Upper lobe of right lung (tissue), 1 donor: ENCODE results near the gene ATP2B1. TPM values are rescaled to one million over a fixed set of nuclear protein-coding genes. Genes with fewer than 3 reads are reported as not detected.

ENCODE experiments used
- ATAC-seq: fragments of 200-7000 bp; cut with Tn5 transposase; one replicate; pipeline ENCODE4 v1.9.1; 2020; ENCODE audit warnings: mild to moderate bottlenecking, moderate library complexity
- DNase-seq: peaks from one replicate; pipeline ENCODE4 v3.0.0-alpha.2; 2020
- H3K27ac ChIP-seq: fragments of 200-600 bp; one replicate; pipeline ENCODE4 v1.8.0; 2022
- H3K27me3 ChIP-seq: fragments of 200-600 bp; one replicate; pipeline ENCODE4 v1.8.0; 2022; ENCODE audit warnings: mild to moderate bottlenecking
- H3K36me3 ChIP-seq: fragments of 200-600 bp; one replicate; pipeline ENCODE4 v1.8.0; 2022
- H3K4me1 ChIP-seq: fragments of 200-600 bp; one replicate; pipeline ENCODE4 v1.8.0; 2022
- H3K4me3 ChIP-seq: fragments of 200-600 bp; one replicate; pipeline ENCODE4 v1.8.0; 2022; ENCODE audit warnings: mild to moderate bottlenecking
- H3K9me3 ChIP-seq: fragments of 200-600 bp; one replicate; pipeline ENCODE4 v1.8.0; 2022
- intact Hi-C: fragments of 100-400 bp; cut with DNase I; formaldehyde crosslinking; loops from one replicate; pipeline ENCODE4 v1.11.0; 2022
- total RNA-seq: library from RNA; stranded (reverse); fragmentation: NEBNext Ultra II Directional; extraction: Animal tissue kit (Norgen Biotek cat#: 25700); gene quantifications from one replicate; pipeline ENCODE4 v1.2.1, GENCODE V29; 2021
- TF ChIP-seq, protein P1 (sequence below): fragments of 200-600 bp; IDR thresholded peaks from one replicate; pipeline ENCODE4 v1.8.0; 2022; ENCODE audit warnings: antibody characterized with exemption
- donor health status: DM: no; HTN: yes; CAD: no; lungs with severe emphysema.

Gene ATP2B1
- total RNA-seq, 1 donor from 2014 or later, result 46.6 TPM

GRCh38 chr12:89593873-89594272 lies 114.8 kb downstream of the ATP2B1 start:
- no peak overlapping the region for H3K27ac ChIP-seq
- no peak for ATAC-seq
- no peaks in the 10 kb centered on the region for H3K9me3 ChIP-seq
- no peak for DNase-seq
- no peaks in the 10 kb centered on the region for H3K27me3 ChIP-seq
- TF ChIP-seq, protein P1, sequence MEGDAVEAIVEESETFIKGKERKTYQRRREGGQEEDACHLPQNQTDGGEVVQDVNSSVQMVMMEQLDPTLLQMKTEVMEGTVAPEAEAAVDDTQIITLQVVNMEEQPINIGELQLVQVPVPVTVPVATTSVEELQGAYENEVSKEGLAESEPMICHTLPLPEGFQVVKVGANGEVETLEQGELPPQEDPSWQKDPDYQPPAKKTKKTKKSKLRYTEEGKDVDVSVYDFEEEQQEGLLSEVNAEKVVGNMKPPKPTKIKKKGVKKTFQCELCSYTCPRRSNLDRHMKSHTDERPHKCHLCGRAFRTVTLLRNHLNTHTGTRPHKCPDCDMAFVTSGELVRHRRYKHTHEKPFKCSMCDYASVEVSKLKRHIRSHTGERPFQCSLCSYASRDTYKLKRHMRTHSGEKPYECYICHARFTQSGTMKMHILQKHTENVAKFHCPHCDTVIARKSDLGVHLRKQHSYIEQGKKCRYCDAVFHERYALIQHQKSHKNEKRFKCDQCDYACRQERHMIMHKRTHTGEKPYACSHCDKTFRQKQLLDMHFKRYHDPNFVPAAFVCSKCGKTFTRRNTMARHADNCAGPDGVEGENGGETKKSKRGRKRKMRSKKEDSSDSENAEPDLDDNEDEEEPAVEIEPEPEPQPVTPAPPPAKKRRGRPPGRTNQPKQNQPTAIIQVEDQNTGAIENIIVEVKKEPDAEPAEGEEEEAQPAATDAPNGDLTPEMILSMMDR, result no peak
- H3K4me3 ChIP-seq, result no peak overlapping the region
- H3K36me3 ChIP-seq, result peaks cover 52% of the 10 kb centered on the region
- intact Hi-C loops, result no loop called here
- H3K4me1 ChIP-seq, result no peaks in the 10 kb centered on the region

DNA sequence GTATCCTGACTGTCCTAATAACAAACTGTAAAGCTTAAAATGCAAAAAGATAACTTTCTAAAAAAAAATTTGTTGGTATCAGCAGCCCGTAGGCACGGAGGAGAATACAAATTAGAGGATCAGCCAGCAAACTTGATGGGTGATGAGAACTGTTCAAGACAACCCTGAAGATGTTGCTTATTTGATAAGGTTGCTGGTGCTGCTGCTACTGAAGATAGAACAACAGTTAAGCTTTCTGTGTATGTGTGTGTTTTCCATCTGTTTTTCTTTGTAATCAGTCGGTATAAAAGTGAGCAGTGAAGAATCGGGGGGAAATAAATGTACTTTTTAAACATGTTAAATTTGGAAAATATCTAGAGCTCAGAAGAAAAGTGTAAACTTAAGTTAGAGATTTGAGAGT lies 115.4 kb downstream of the ATP2B1 start:
- TF ChIP-seq, protein P1, result no peak
- intact Hi-C loops, result no loop called here
- peaks cover 47% of the 10 kb centered on the region for H3K36me3 ChIP-seq
- no peak overlapping the region for H3K4me3 ChIP-seq
- ATAC-seq, result no peak
- H3K27ac ChIP-seq, result no peak overlapping the region
- H3K9me3 ChIP-seq, result no peaks in the 10 kb centered on the region
- no peaks in the 10 kb centered on the region for H3K27me3 ChIP-seq
- H3K4me1 ChIP-seq, result no peaks in the 10 kb centered on the region
- DNase-seq, result no peak

DNA sequence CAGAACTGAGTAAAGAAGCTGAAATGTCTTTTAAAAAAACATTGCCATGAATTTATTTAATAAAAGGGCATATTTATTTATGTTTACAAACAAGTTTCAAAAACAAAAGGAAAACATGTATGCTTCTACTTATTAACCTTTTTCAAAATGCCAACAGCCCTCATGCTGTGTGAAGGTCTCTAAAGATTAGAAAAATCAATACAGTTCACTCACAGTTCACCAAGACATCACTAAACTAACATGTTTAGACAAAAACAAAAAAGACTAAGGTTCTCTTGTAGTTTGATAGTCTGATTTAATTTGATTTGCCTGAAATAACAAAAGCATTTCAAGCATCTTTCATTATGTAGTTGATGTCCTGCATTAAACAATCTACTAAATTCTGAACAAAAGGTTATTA lies 118.9 kb downstream of the ATP2B1 start:
- no peaks in the 10 kb centered on the region for H3K27me3 ChIP-seq
- no peak for DNase-seq
- H3K4me3 ChIP-seq, result no peak overlapping the region
- intact Hi-C loops, result no loop called here
- H3K36me3 ChIP-seq, result peaks cover 39% of the 10 kb centered on the region
- H3K4me1 ChIP-seq, result no peaks in the 10 kb centered on the region
- no peak overlapping the region for H3K27ac ChIP-seq
- no peaks in the 10 kb centered on the region for H3K9me3 ChIP-seq
- TF ChIP-seq, protein P1, result no peak
- ATAC-seq, result no peak

DNA sequence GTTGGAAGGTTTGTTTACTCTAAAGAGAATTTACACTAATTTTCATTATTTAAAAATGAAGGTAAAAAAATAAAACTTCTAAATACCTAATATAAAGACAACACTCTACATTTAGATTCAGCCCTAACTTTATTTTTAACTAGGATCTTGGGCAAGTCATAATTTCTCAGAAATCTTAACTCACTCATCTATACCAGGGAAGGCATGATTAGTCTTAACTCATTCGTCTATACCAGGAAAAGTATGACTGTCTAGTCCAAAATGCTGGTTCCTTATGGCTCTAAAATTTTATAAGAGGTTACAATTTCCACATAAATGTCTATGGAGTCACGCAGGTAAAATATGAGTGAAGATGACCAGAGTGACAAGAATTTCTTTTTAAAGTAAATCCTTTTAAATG lies 130.1 kb downstream of the ATP2B1 start:
- Histone ChIP-seq H3K4me1 (peaks cover 5% of the 10 kb centered on the region), H3K27me3 (no peaks in the 10 kb centered on the region), H3K4me3 (no peak overlapping the region), H3K9me3 (no peaks in the 10 kb centered on the region), H3K36me3 (no peaks in the 10 kb centered on the region), H3K27ac (no peak overlapping the region)
- intact Hi-C loops, result no loop called here
- ATAC-seq, result no peak
- TF ChIP-seq, protein P1, result no peak
- no peak for DNase-seq

DNA sequence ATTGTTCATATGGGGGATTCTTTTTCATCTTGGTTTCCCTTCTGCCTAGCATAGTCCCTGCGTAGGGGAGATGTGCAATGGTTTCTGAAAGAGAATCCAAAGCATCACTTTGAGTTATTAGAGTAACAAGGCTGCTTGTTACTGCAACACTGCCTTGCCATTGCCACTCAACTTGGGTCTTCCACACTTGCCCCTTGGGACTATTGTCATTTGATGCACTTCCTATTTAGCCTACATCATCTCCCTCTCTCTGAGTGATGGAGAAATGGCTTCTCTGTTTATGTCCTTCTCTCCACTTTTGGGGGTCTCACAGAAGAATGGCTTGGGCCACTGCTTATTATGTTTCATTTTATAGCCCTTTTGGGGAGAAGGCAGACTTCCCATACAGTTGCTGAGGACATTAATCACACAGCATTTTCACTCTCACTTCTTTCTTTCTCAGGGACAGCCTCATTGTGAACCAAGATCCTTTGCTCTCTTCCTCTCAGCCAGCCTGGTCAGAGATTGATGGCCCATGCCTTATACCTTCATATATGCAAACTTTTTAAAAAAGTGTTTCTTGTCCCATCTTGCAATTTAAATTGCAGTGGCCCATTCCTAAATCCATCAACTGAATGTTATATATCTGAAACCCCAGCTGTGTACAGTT lies 131.9 kb downstream of the ATP2B1 start:
- TF ChIP-seq, protein P1, result no peak
- ATAC-seq (no peak), DNase-seq (no peak)
- no peaks in the 10 kb centered on the region for H3K27me3 ChIP-seq
- intact Hi-C loops, result no loop called here
- H3K27ac ChIP-seq, result no peak overlapping the region
- H3K4me3 ChIP-seq, result no peak overlapping the region
- H3K4me1 ChIP-seq, result peaks cover 5% of the 10 kb centered on the region
- no peaks in the 10 kb centered on the region for H3K36me3 ChIP-seq
- H3K9me3 ChIP-seq, result no peaks in the 10 kb centered on the region

DNA sequence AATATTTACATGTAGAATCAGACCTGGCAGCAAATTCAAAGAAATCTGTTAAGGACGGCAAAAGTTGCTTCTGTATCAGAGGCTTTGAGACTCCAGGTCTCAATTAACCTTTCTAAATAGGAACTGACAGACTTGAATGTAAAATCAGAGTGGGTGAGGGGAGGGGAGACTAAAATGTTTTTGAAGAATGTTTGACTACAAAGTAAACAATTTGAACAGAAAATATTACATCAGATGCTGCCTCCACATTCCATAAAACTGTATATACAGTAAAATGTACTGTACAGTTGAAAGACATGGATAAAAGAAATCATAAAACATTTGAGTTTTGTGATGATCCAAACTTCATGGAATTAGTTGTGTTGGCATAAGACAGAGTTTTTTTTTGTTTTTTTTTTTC lies 133.3 kb downstream of the ATP2B1 start:
- TF ChIP-seq, protein P1, result no peak
- H3K4me1 ChIP-seq, result peaks cover 5% of the 10 kb centered on the region
- DNase-seq (no peak), ATAC-seq (no peak)
- no peaks in the 10 kb centered on the region for H3K36me3 ChIP-seq
- H3K27ac ChIP-seq, result no peak overlapping the region
- no peaks in the 10 kb centered on the region for H3K27me3 ChIP-seq
- H3K4me3 ChIP-seq, result no peak overlapping the region
- intact Hi-C loops, result no loop called here
- H3K9me3 ChIP-seq, result no peaks in the 10 kb centered on the region
